B cell (primary cell): ENCODE data around the gene VPS13D.

Experiments used
- EZH2 ChIP-seq: IDR thresholded peaks from 2 replicates; pipeline ENCODE4 v1.6.1; 2012; ENCODE audit warnings: borderline replicate concordance, low read depth, mild to moderate bottlenecking, moderate library complexity, low read length; ENCODE audit not compliant: insufficient read depth, poor library complexity, severe bottlenecking
- TF ChIP-seq, protein P1 (sequence below): fragments of 200-600 bp; IDR thresholded peaks from one replicate; pipeline ENCODE4 v1.8.0; 2022; ENCODE audit warnings: antibody characterized with exemption, mild to moderate bottlenecking

DNA sequence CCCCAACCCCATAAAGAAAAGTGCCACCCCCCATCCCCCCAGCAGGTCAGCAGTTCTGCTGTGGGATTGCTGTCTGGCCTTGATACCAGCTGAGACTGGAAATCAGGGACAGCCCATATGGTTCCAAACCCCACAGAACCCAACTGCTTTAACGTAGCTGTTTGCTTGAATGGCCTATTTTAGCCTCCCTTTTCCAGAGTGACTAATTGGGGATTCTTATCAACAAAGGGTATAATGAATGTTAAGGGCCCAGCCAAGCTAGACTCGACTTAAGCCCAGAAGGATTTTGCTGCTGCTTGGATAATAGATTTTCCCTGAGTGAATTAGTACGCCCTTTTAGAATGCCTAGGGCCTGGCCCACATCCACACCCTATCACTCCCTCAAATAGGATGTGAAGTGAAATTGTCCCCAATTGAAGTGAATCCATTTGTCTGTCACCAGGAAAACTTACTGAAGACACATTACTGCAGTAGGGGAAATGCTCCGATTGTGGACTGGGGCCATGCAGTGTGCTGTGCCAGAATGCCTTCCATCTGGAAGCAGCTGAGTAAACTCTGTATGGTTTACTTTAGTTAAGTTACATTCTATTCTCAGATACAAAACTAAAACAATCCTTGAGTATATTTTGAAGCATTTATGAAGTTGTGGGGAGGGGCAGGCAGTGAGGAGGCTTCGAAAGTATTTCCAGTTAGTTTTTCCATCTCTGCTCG, 231.2 kb downstream of the VPS13D start:
- TF ChIP-seq, protein P1, sequence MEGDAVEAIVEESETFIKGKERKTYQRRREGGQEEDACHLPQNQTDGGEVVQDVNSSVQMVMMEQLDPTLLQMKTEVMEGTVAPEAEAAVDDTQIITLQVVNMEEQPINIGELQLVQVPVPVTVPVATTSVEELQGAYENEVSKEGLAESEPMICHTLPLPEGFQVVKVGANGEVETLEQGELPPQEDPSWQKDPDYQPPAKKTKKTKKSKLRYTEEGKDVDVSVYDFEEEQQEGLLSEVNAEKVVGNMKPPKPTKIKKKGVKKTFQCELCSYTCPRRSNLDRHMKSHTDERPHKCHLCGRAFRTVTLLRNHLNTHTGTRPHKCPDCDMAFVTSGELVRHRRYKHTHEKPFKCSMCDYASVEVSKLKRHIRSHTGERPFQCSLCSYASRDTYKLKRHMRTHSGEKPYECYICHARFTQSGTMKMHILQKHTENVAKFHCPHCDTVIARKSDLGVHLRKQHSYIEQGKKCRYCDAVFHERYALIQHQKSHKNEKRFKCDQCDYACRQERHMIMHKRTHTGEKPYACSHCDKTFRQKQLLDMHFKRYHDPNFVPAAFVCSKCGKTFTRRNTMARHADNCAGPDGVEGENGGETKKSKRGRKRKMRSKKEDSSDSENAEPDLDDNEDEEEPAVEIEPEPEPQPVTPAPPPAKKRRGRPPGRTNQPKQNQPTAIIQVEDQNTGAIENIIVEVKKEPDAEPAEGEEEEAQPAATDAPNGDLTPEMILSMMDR: no peak
- no peak for TF ChIP-seq EZH2
